ENCODE data around the gene TRPM2.

DNA sequence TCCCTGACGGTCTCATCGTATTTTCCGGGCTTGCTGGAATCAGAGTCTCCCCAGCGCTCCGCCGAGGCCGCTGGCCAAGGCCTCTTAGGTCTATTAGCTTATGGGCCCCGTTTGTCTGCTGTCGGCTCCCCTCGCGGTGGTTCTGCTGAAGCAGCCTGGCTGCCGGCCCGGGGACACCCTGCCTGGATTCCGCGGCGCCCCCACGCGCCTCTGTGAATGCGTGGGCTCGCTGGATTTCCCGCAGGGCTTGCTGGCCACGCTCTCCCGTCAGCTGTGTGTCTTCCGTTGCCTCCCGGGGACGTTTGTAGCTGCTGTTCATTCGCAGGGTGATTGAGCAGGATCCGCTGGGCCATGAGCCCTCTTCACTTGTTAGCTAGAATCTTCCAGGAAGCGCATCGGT, 110.3 kb downstream of the TRPM2 start:
- TF ChIP-seq NR1H2 (CRISPR knock-in tag; IDR thresholded peaks at IDR 0.05; ENCODE audit: borderline replicate concordance, low read depth) (no peak), AGO1 (IDR thresholded peaks at IDR 0.05; ENCODE audit: low read depth, low read length, poor library complexity, severe bottlenecking) (peak; percentile 39), TEAD2 (CRISPR knock-in tag; IDR thresholded peaks at IDR 0.05) (no peak), HDAC6 (IDR thresholded peaks at IDR 0.05; ENCODE audit: low read depth, low read length) (no peak), SP1 (IDR thresholded peaks at IDR 0.05) (no peak), SP1 (CRISPR knock-in tag; IDR thresholded peaks at IDR 0.05) (no peak), ZNF331 (CRISPR knock-in tag; IDR thresholded peaks at IDR 0.05) (no peak), ATF7 (IDR thresholded peaks at IDR 0.05) (no peak), ATF7 (CRISPR knock-in tag; IDR thresholded peaks at IDR 0.05) (no peak), PHF8 (CRISPR knock-in tag; IDR thresholded peaks at IDR 0.05) (no peak), TCF7L2 (IDR thresholded peaks at IDR 0.05; ENCODE audit: low read depth, low read length) (no peak), ZNF614 (CRISPR knock-in tag; IDR thresholded peaks at IDR 0.05; ENCODE audit: borderline replicate concordance) (no peak)
- TF ChIP-seq, protein P1, sequence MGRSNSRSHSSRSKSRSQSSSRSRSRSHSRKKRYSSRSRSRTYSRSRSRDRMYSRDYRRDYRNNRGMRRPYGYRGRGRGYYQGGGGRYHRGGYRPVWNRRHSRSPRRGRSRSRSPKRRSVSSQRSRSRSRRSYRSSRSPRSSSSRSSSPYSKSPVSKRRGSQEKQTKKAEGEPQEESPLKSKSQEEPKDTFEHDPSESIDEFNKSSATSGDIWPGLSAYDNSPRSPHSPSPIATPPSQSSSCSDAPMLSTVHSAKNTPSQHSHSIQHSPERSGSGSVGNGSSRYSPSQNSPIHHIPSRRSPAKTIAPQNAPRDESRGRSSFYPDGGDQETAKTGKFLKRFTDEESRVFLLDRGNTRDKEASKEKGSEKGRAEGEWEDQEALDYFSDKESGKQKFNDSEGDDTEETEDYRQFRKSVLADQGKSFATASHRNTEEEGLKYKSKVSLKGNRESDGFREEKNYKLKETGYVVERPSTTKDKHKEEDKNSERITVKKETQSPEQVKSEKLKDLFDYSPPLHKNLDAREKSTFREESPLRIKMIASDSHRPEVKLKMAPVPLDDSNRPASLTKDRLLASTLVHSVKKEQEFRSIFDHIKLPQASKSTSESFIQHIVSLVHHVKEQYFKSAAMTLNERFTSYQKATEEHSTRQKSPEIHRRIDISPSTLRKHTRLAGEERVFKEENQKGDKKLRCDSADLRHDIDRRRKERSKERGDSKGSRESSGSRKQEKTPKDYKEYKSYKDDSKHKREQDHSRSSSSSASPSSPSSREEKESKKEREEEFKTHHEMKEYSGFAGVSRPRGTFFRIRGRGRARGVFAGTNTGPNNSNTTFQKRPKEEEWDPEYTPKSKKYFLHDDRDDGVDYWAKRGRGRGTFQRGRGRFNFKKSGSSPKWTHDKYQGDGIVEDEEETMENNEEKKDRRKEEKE (IDR thresholded peaks at IDR 0.05), result no peak
- TF ChIP-seq, protein P2, sequence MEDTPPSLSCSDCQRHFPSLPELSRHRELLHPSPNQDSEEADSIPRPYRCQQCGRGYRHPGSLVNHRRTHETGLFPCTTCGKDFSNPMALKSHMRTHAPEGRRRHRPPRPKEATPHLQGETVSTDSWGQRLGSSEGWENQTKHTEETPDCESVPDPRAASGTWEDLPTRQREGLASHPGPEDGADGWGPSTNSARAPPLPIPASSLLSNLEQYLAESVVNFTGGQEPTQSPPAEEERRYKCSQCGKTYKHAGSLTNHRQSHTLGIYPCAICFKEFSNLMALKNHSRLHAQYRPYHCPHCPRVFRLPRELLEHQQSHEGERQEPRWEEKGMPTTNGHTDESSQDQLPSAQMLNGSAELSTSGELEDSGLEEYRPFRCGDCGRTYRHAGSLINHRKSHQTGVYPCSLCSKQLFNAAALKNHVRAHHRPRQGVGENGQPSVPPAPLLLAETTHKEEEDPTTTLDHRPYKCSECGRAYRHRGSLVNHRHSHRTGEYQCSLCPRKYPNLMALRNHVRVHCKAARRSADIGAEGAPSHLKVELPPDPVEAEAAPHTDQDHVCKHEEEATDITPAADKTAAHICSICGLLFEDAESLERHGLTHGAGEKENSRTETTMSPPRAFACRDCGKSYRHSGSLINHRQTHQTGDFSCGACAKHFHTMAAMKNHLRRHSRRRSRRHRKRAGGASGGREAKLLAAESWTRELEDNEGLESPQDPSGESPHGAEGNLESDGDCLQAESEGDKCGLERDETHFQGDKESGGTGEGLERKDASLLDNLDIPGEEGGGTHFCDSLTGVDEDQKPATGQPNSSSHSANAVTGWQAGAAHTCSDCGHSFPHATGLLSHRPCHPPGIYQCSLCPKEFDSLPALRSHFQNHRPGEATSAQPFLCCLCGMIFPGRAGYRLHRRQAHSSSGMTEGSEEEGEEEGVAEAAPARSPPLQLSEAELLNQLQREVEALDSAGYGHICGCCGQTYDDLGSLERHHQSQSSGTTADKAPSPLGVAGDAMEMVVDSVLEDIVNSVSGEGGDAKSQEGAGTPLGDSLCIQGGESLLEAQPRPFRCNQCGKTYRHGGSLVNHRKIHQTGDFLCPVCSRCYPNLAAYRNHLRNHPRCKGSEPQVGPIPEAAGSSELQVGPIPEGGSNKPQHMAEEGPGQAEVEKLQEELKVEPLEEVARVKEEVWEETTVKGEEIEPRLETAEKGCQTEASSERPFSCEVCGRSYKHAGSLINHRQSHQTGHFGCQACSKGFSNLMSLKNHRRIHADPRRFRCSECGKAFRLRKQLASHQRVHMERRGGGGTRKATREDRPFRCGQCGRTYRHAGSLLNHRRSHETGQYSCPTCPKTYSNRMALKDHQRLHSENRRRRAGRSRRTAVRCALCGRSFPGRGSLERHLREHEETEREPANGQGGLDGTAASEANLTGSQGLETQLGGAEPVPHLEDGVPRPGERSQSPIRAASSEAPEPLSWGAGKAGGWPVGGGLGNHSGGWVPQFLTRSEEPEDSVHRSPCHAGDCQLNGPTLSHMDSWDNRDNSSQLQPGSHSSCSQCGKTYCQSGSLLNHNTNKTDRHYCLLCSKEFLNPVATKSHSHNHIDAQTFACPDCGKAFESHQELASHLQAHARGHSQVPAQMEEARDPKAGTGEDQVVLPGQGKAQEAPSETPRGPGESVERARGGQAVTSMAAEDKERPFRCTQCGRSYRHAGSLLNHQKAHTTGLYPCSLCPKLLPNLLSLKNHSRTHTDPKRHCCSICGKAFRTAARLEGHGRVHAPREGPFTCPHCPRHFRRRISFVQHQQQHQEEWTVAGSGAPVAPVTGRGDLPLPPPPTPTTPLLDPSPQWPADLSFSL (CRISPR knock-in tag; IDR thresholded peaks at IDR 0.05), result no peak
- TF ChIP-seq, protein P3, sequence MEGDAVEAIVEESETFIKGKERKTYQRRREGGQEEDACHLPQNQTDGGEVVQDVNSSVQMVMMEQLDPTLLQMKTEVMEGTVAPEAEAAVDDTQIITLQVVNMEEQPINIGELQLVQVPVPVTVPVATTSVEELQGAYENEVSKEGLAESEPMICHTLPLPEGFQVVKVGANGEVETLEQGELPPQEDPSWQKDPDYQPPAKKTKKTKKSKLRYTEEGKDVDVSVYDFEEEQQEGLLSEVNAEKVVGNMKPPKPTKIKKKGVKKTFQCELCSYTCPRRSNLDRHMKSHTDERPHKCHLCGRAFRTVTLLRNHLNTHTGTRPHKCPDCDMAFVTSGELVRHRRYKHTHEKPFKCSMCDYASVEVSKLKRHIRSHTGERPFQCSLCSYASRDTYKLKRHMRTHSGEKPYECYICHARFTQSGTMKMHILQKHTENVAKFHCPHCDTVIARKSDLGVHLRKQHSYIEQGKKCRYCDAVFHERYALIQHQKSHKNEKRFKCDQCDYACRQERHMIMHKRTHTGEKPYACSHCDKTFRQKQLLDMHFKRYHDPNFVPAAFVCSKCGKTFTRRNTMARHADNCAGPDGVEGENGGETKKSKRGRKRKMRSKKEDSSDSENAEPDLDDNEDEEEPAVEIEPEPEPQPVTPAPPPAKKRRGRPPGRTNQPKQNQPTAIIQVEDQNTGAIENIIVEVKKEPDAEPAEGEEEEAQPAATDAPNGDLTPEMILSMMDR (CRISPR knock-in tag; IDR thresholded peaks at IDR 0.05), result no peak

Measured in HepG2 (cell line).